Measurements from ENCODE around the gene PARD3. TPM values are rescaled to one million over a fixed set of nuclear protein-coding genes. Genes with fewer than 3 reads are reported as not detected.

PARD3 gene
- total RNA-seq, 1 experiment from 2014 or later, result 51.8 TPM

- TF ChIP-seq E2F4 (CRISPR knock-in tag; IDR thresholded peaks at IDR 0.05; ENCODE audit: borderline replicate concordance, low read depth) (no peak), AR (CRISPR knock-in tag; IDR thresholded peaks at IDR 0.05) (no peak), ZNF425 (CRISPR knock-in tag; conservative IDR thresholded peaks at IDR 0.05) (no peak), ATF6 (CRISPR knock-in tag; IDR thresholded peaks at IDR 0.05) (no peak), CTCF (IDR thresholded peaks at IDR 0.05) (no peak), ATF1 (CRISPR knock-in tag; IDR thresholded peaks at IDR 0.05) (no peak)
Measured at GRCh38 chr10:34186745-34187144, 628.4 kb downstream of the PARD3 start (continued).

- POLR2A ChIA-PET, result interaction anchor here (0.8 kb wide), 1 partner anchor 503 kb away, joined by 4 read pairs; no protein-coding TSS in a partner anchor
- Mint-ChIP-seq H3K27me3 (ENCODE audit: low read depth) (peaks cover 21% of the 10 kb centered on the region), H3K4me3 (no peak overlapping the region), H3K9me3 (no peaks in the 10 kb centered on the region), H3K4me1 (peaks cover 80% of the 10 kb centered on the region), H3K27ac (0 out of 2 replicates have a peak overlapping the region, but pooled peaks have one; percentile 85), H3K36me3 (no peaks in the 10 kb centered on the region)
- DNase-seq (ENCODE audit: low spot score) (no peak), ATAC-seq (no peak; the same call in 1 of the 2 replicates)
- TF ChIP-seq JUN (CRISPR knock-in tag; IDR thresholded peaks at IDR 0.05) (no peak), NFATC4 (CRISPR knock-in tag; IDR thresholded peaks at IDR 0.05) (no peak), ATF2 (CRISPR knock-in tag; IDR thresholded peaks at IDR 0.05; ENCODE audit: borderline replicate concordance, low read depth) (no peak), CTCF (IDR thresholded peaks at IDR 0.05) (no peak), ZNF219 (CRISPR knock-in tag; IDR thresholded peaks at IDR 0.05; ENCODE audit: borderline replicate concordance) (no peak), CREM (CRISPR knock-in tag; IDR thresholded peaks at IDR 0.05) (no peak), ZNF138 (CRISPR knock-in tag; conservative IDR thresholded peaks at IDR 0.05) (no peak), NR2C2 (CRISPR knock-in tag; IDR thresholded peaks at IDR 0.05) (no peak), MAX (CRISPR knock-in tag; IDR thresholded peaks at IDR 0.05) (no peak), RELA (CRISPR knock-in tag; IDR thresholded peaks at IDR 0.05; ENCODE audit: borderline replicate concordance) (no peak), FOXK1 (CRISPR knock-in tag; IDR thresholded peaks at IDR 0.05) (no peak), ZNF281 (CRISPR knock-in tag; IDR thresholded peaks at IDR 0.05) (no peak)
- CTCF ChIA-PET, result interaction anchor here (0.7 to 1.0 kb wide), 3 partner anchors 10 to 368 kb away, joined by 3 read pairs; no protein-coding TSS in a partner anchor
Measured at GRCh38 chr10:34185998-34186397, 629.1 kb downstream of the PARD3 start.
